ENCODE results near the gene LAPTM5.

LAPTM5 gene

DNA sequence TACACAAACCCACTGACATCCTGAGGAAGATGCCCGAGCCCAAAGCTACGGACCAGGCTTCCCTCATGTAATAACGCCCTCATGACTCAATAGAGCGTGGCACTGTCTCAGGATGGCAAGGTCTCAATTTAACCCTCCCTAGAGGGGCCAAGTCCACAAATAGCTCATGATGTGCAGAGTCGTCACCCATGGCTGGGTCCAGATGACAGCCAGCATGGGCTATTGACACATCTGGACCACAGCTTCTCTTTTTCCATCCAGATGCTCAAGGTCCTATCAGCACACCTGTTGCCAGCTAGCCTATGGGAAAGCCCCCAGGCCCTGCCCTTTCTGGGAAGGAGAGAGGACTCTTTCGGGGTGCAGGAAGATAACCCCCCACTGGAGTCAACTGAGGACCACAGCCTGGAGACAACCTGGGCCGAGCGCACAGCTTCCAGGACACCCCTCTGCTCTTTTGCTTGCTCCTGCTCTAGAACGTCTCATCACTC is 2.8 kb downstream of the LAPTM5 start:
- no peak for FAIRE-seq

GRCh38 chr1:30753660-30754123 is 3.9 kb downstream of the LAPTM5 start:
- FAIRE-seq = no peak

DNA sequence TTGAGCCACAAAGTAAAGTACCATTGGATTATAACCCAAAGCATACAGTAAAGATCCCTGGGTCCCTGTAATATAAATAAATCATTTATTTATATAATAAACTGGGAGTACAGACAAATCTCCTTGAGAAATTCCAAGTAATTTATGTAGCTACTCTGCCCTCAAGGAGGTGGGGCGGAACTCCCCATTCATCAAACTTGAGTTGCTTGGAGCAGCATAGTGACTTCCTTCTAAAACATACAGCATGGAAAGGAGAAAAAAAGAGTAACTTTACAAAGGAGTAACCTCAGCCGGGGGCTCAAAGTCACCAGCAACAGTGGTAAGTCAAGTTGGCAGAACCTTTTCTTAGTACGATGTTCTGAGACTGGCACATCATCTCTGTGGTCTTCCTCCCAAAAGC is 4.5 kb downstream of the LAPTM5 start:
- FAIRE-seq = no peak

DNA sequence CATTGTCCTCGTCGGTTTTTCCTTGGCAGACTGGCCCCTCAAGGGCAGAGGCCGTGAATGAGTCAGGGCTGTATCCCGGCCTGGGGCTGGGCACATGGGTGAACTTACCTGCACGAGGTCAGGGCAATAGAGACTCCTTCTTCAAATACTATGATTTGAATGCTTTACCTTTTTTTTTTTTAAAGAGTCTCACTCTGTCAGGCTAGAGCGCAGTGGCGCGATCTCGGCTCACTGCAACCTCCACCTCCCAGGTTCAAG is 5.0 kb downstream of the LAPTM5 start:
- FAIRE-seq = no peak

DNA sequence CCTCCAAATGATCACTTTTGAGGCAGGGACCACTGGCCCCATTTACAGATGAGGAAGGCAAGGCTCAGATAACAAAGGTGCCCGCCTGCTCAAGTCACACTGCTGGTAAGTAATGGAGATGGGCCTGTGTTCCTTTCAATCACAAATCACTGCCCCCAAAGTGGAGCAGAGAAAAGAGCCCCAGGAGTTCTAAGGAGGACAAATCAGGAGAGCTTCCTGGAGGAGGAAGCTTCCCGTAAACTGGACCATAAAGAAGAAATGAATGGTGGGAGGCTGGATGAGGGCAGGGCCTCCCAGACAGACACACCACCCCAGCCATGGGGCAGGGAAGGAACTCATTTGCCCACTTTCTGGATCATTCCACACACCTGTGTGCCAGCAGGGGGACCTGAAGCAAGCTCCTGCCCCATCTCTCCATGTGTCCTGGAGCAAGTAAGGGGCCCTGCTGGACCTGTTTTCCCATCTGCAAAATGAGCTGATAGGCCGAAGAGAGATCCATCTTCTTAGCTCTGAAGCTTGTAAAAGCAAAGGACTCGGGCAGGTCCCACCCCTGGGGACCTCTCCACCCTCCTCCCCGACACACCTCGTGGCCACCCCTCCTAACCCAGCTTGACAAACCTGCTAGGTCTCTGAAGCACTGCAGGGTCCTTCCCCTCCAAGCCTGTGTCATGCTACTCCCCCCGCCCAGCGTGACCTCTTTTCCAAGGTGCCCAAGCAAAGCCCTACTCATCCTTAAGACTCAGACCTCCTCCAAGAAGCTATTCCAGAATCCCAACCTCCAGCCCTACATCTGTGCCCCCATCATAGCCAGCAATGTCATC is 5.5 kb downstream of the LAPTM5 start:
- no peak for FAIRE-seq

DNA sequence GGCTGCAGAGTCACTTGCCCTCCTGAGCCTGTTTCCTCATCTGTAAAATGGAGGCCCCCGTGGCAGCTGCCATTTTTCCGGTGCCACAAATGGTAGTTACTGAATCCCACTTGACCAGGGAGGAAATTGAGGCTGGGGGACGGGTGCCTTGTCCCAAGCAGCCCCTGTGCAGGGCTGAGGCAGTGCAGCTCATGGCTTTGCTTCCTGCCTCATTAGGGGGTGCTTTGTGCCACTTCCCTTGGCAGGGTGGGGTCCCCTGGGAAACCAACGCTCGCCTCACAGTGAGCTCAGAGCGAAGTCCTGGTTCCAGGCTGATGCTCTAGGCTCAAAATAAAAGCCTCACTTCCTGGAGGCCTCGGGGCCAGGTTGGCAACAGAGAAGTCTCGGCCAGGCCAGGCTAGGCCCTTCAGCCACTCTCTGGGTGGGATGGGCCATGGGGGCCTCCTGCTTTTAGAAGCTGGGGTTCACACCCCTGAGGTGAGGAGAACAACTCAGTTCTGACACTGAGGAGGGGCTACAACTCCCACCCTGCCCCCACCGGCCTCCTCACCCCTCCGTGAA is 6.8 kb downstream of the LAPTM5 start:
- FAIRE-seq = no peak

DNA sequence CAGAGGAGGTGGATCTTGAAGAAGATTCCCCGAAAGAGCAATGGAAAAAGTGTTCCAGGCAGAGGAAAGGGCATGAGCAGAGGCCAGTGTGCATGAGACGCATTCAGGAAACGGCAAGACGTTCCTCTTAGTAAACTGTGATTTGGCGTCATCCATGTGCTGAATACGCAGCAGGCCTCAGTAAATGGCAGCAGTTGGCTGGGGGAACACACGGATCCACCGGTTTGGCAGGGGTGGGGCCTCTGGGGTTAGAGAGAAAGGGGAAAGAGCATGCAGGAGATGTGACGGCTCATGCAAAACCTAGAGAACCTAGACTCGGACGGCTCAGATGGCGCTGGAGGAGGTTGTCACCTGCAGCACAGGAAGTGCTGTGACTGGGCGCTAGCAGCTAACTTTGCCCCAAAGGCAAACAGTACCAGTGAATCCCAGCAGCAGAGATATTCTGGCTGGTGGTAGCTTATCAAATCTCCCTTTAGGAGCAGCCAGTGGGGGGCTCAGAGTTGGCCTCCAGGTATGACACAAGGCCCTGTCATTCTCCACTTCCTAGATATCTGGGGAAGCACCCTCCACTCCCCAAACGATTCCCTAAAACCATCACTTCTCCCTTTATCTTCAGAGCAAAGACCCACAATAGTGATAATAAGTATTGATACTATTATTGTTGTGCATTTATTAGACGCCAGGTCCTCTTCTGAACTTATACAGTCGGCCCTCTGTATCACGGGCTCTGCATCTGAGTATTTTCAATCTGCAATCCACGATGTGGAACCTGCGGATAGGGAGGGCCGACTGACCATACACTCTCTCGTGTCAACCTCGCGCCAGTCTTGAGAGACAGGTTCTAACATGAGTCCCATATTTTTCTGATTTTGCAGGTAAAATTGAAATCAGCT is 7.6 kb downstream of the LAPTM5 start:
- no peak for FAIRE-seq

- FAIRE-seq = no peak
Measured at GRCh38 chr1:30748699-30749401, 8.7 kb downstream of the LAPTM5 start.

GRCh38 chr1:30748098-30748698 is 9.4 kb downstream of the LAPTM5 start:
- FAIRE-seq = no peak

DNA sequence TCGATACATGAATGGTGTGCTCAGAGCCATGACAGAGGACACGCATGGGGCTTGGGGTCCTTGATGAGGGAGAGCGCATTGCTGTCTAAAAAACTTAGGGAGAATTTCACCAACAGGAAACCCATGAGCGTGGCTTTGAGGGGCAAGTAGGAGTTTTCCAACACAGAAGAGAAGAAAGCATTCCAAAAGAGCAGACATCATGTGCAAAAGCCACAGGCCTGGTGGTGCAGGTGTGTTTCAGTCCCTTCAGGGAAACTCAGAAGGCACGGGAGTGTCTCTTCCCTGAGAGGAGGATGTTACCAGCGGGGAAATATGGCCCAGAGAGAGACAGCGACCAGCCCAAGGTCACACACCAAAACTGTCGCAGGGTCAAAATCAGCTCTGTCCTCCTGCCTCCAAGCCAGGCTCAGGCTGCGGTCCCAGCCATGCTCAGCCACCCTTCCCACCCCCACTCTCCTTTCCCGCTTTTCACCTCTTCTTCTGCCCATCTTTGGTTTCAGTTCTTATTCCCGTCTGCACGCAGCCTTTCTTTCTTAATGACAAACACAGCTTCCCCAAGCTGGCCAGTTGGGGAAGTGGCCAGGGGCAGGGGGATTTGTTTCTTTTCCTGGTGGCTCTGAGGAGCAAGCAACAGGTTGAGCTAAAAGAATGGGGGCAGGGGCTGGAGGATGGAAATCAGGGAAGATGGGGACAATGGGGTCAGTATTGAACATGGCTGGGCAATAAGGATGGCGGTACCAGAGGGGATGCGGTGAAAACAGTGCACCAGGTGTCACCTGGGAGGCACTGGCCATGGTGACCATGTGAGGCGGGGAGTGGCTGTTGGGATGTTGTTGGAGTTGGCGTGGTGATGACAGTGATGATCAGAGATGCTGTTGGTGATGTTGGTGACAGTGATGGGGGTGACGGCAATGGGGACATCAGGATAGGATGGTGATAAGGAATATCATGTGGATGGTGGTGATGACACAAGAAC is 10.3 kb downstream of the LAPTM5 start:
- no peak for FAIRE-seq

GRCh38 chr1:30746212-30747032 is 11.2 kb downstream of the LAPTM5 start:
- FAIRE-seq = no peak

GRCh38 chr1:30745834-30746208 is 11.8 kb downstream of the LAPTM5 start:
- FAIRE-seq = no peak

DNA sequence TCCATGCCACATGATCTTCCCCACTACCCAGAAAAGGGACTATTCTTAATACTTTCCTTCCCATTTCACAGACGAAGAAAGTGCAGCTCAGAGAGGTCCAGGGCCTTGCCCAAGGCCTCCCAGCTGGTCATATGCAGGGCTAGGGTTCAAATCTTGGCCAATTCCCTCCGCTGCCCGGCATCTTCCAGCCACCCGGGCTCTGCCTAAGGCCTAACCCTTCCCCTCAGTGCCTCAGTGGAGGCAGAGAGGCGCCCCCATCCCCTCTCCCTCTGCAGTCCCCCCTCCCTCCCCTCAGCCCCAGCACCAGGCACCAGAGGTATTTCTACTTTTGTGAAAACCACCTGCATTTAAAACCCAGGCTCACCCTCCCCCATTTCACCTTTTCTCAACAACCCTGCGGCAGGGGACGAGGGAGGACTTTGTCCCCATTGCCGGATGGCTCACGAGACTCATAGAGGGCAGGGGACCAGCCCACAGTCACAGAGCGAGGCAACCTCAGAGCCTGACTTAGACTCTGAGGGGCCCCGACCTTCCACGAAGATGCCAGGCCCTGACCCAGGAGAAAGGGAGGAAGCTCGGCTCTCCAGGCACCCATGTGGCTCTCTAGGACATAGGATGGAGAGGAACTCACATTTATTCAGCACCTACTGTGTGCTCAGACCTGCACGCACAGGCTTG is 12.3 kb downstream of the LAPTM5 start:
- FAIRE-seq = no peak

GRCh38 chr1:30744060-30744756 is 13.4 kb downstream of the LAPTM5 start:
- no peak for FAIRE-seq

DNA sequence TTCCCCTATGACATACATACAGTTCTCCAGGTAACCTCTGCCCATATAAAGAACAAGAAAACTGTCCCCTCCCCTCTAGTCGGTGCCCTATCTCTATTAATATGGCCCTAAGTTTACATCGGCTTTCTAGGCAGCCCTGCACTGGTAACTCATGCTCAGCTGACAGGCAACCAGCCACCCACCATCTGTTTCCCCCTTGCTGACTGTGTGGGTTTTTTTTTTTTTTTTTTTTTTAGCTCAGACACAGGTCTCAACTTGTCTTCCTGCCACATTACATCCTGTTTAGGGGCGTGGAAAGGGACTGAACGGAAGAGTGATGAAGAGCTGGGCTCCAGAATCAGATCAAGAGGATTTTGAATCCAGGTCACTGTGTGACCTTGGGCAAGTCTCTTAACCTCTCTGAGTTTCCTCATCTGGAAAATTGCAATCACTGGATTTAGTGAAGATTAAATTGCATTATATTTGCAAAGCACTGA is 14.0 kb downstream of the LAPTM5 start:
- FAIRE-seq = no peak

- FAIRE-seq = no peak
Measured at GRCh38 chr1:30742963-30743559, 14.5 kb downstream of the LAPTM5 start.

DNA sequence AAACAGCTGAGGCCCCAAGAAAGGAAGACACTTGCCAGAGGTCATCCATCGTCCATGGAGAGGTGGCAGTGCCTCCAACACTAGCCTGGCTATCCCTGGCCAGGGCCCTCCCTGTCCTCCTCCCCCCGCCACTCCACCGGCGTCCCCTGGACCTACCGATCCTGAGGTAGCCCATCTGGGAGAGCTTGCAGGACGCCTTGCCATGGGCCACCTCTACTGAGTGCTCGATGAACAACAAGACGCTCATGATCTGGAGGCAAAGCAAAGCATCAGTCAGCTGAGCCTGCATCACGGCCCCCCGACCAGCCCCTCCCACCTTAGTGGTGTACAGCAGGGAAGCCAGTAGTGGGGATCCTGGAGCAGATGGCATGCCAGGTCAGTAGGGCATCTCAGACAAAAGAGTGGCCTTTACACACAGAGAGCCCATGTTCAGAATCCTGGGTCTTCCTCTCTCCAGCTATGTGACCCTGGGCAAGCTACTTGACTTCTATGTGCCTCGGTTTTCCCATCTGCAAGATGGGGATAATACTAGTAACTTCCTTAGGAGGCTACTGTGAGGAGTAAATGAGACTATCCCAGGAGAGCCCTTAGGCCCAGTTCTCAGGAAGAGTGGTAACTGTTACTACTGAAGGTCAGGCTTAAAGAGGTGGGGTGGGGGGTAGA is 15.1 kb downstream of the LAPTM5 start:
- FAIRE-seq = no peak

Data from islet of Langerhans (tissue), 1 donor.